Psoas muscle (tissue), 8 donors: Measurements from ENCODE around the gene KLF3. TPM values are rescaled to one million over a fixed set of nuclear protein-coding genes. Genes with fewer than 3 reads are reported as not detected.

ENCODE experiments used
- ATAC-seq, 4 donors: fragments of 200-7000 bp; cut with Tn5 transposase; one replicate each; pipeline ENCODE4 v1.9.1; 2020; ENCODE audit warnings: moderate library complexity in 3 of 4, mild to moderate bottlenecking in 2 of 4
- DNase-seq, 2 donors: peaks; one replicate each; pipeline ENCODE4 v3.0.0-alpha.2; 2020
- H3K27ac ChIP-seq: fragments of 200-600 bp; one replicate; pipeline ENCODE4 v1.8.0; 2022
- H3K27me3 ChIP-seq, 3 donors: fragments of 200-600 bp in 1 of 3; one replicate each; pipeline versions ENCODE4 v1.6.1 to v1.8.0; 2013 to 2022; ENCODE audit warnings: low read length in 2 of 3, mild to moderate bottlenecking in 2 of 3, moderate library complexity in 1 of 3; ENCODE audit not compliant: insufficient read depth in 3 of 3
- H3K36me3 ChIP-seq, 2 donors: fragments of 200-600 bp in 1 of 2; one replicate each; pipeline versions ENCODE4 v1.6.1 to v1.8.0; 2013 to 2022; ENCODE audit warnings: low read depth in 1 of 2, mild to moderate bottlenecking in 1 of 2, moderate library complexity in 1 of 2; ENCODE audit not compliant: insufficient read depth in 1 of 2
- H3K4me1 ChIP-seq: fragments of 200-600 bp; one replicate; pipeline ENCODE4 v1.8.0; 2022
- H3K4me3 ChIP-seq: fragments of 200-600 bp; one replicate; pipeline ENCODE4 v1.8.0; 2022; ENCODE audit warnings: mild to moderate bottlenecking
- H3K9me3 ChIP-seq: fragments of 200-600 bp; one replicate; pipeline ENCODE4 v1.8.0; 2022
- WGBS, 3 donors: extraction: QIAGEN DNeasy Blood & Tissue Kit; methylation state at CpG; one replicate each; pipeline versions ENCODE4 v1.1.6 to v1.1.7; 2013; 5-methylcytosine and 5-hydroxymethylcytosine counted together
- intact Hi-C, 2 donors: fragments of 100-400 bp; cut with DNase I; formaldehyde crosslinking; loops; one replicate each; pipeline versions ENCODE4 v1.11.0 to v1.14.2; 2022
- polyA plus RNA-seq, 3 donors: library from polyadenylated mRNA; stranded (reverse); fragments of 200-250 nt; gene quantifications; one replicate each; pipeline ENCODE4 v1.2.3, GENCODE V29; 2013
- total RNA-seq, 4 donors: library from RNA; stranded (reverse); fragmentation: NEBNext Ultra II Directional in 2 of 4; extraction: Animal tissue kit (Norgen Biotek cat#: 25700) in 2 of 4; gene quantifications; one replicate each; pipeline versions ENCODE4 v1.2.1 to v1.2.4, GENCODE V29; 2021 to 2023
- TF ChIP-seq, protein P1 (sequence below): fragments of 200-600 bp; IDR thresholded peaks from one replicate; pipeline ENCODE4 v1.8.0; 2022; ENCODE audit warnings: antibody characterized with exemption
- donor health status: healthy with polysubstance abuse.
- donor health status: DM: no; HTN: no; CAD: no; lungs with moderate emphysema.
- donor health status: Bipolar disorder and iron deficiency.
- donor health status: healthy.
- donor health status: DM: yes; HTN: yes; CAD: no.
- donor health status: DM: no; HTN: no; CAD: no.
- donor health status: DM: no; HTN: no; CAD: no.
- donor health status: DM: yes; HTN: yes; CAD: no.

KLF3 gene
- total and polyA plus RNA-seq, 7 donors: 8.9 to 29.1 (median 14.7) TPM

- ATAC-seq: no peak
- Histone ChIP-seq H3K4me1 (peaks cover 20% of the 10 kb centered on the region), H3K27me3 (no peaks in the 10 kb centered on the region), H3K27ac (no peak overlapping the region), H3K9me3 (no peaks in the 10 kb centered on the region), H3K4me3 (no peak overlapping the region), H3K36me3 (peaks cover 15 to 93% of the 10 kb centered on the region in 2 donors)
- intact Hi-C loops: no loop called here
- TF ChIP-seq, protein P1, sequence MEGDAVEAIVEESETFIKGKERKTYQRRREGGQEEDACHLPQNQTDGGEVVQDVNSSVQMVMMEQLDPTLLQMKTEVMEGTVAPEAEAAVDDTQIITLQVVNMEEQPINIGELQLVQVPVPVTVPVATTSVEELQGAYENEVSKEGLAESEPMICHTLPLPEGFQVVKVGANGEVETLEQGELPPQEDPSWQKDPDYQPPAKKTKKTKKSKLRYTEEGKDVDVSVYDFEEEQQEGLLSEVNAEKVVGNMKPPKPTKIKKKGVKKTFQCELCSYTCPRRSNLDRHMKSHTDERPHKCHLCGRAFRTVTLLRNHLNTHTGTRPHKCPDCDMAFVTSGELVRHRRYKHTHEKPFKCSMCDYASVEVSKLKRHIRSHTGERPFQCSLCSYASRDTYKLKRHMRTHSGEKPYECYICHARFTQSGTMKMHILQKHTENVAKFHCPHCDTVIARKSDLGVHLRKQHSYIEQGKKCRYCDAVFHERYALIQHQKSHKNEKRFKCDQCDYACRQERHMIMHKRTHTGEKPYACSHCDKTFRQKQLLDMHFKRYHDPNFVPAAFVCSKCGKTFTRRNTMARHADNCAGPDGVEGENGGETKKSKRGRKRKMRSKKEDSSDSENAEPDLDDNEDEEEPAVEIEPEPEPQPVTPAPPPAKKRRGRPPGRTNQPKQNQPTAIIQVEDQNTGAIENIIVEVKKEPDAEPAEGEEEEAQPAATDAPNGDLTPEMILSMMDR: no peak
- no peak for DNase-seq
These were observed 29.6 kb downstream of the KLF3 start for GRCh38 chr4:38693569-38693968.

- 91 to 98% (median 93%) methylated on average over 3 of the region's 3 CpGs for WGBS, 3 donors
- no peaks in the 10 kb centered on the region for H3K27me3 ChIP-seq
- no peak for DNase-seq
- TF ChIP-seq, protein P1: no peak
- H3K4me3 ChIP-seq: no peak overlapping the region
- intact Hi-C loops: no loop called here
- H3K27ac ChIP-seq: no peak overlapping the region
- ATAC-seq: no peak
- H3K36me3 ChIP-seq: peaks cover 15 to 91% of the 10 kb centered on the region in 2 donors
- H3K9me3 ChIP-seq: no peaks in the 10 kb centered on the region
- peaks cover 20% of the 10 kb centered on the region for H3K4me1 ChIP-seq
These were observed 30.3 kb downstream of the KLF3 start for GRCh38 chr4:38694330-38694729.

DNA sequence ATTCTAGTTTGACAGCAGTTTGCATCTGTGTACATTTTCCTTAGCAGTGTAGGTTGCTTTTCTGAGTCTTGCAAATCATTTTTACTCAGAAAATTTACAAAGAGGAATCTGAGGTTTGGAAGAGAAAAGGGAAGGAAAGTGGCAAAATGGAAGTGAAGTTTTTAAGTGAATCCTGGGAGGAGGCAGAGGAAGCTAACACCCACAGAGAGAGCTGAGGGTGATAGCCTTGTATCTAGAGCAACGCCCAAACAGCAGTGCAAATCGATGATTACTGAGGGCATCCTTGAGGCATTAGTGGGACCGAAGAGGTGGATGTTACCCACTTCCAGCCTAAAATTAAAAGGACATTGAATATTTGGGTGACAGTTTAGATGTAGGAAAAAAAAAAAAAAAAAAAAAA lies 31.8 kb downstream of the KLF3 start:
- intact Hi-C loops: no loop called here
- TF ChIP-seq, protein P1: no peak
- no peak overlapping the region for H3K27ac ChIP-seq
- ATAC-seq (no peak), DNase-seq (no peak)
- H3K4me3 ChIP-seq: no peak overlapping the region
- 87 to 96% (median 90%) methylated on average over 3 of the region's 3 CpGs for WGBS, 3 donors
- H3K4me1 ChIP-seq: peaks cover 20% of the 10 kb centered on the region
- no peaks in the 10 kb centered on the region for H3K27me3 ChIP-seq
- H3K36me3 ChIP-seq: peaks cover 6 to 76% of the 10 kb centered on the region in 2 donors
- no peaks in the 10 kb centered on the region for H3K9me3 ChIP-seq

DNA sequence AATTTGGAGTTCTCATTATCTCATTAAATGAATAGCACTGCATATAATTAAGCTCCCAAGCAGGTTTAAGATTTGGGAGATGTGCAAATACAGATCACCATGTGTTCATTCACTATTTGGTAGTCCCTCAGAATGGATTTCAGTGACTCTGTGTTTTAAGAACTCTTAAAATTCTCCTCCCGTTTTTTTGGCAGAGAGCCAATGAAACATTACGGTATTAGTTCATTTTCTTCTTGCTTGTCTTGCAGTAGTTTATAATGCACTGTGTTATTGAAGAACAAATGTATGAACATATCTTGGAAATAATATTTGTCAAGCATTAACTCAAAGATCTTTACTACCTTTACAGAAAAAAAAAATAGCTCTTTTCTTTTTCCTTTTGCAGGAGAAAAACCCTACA lies 32.7 kb downstream of the KLF3 start:
- WGBS, 3 donors: 9 to 18% (median 15%) methylated on average over 2 of the region's 2 CpGs
- ATAC-seq (no peak), DNase-seq (no peak)
- H3K4me1 ChIP-seq: peaks cover 11% of the 10 kb centered on the region
- H3K27me3 ChIP-seq: no peaks in the 10 kb centered on the region
- intact Hi-C loops: no loop called here
- peaks cover 3 to 68% of the 10 kb centered on the region in 2 donors for H3K36me3 ChIP-seq
- TF ChIP-seq, protein P1: no peak
- H3K4me3 ChIP-seq: no peak overlapping the region
- no peak overlapping the region for H3K27ac ChIP-seq
- H3K9me3 ChIP-seq: no peaks in the 10 kb centered on the region

DNA sequence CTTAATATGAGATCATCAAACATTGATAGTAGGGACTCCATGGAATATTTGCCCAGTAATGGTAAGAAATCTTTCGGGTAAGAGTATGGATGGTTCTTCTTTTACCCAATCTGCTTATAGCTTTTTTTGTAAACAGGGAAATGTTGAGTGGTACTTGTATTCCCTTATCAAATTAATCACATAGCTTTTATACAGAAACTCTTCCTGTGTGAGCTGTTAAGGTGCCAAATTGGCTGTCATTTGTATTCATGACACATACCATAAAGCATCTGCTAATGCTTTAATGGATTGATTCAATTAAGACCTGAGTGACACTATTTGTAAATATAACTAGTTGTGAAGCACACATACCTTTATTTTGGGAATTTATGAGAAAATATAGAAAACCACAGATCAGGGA lies 34.2 kb downstream of the KLF3 start:
- Histone ChIP-seq H3K27ac (no peak overlapping the region), H3K36me3 (peaks cover 3 to 59% of the 10 kb centered on the region in 2 donors), H3K4me1 (no peaks in the 10 kb centered on the region), H3K4me3 (no peak overlapping the region), H3K27me3 (no peaks in the 10 kb centered on the region), H3K9me3 (no peaks in the 10 kb centered on the region)
- TF ChIP-seq, protein P1: no peak
- ATAC-seq: no peak
- WGBS, 3 donors: 85 to 92% (median 91%) methylated on average over 1 of the region's 1 CpG
- DNase-seq: no peak
- intact Hi-C loops: no loop called here
